ENCODE results near the gene LARGE1.

Gene LARGE1

DNA sequence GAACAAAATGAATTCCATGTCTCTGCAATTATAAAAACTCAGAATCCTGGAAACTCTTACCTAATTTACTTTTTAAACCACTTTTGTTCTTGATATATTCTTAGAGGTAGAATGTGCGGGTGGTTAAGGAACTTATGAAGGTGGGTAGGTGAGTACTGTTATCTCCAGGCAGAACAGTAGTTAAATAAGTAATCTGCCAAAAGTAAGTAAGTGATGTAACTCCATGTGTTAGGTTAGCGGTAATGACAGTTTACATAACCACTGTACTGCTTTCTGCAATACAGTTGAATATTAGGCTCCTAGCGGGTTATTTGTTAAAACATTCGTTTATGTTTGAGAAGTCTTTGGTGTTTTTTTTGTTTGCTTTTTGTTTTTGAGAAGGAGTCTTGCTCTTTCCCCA is 7.1 kb downstream of the LARGE1 start:
- no peak for DNase-seq

DNA sequence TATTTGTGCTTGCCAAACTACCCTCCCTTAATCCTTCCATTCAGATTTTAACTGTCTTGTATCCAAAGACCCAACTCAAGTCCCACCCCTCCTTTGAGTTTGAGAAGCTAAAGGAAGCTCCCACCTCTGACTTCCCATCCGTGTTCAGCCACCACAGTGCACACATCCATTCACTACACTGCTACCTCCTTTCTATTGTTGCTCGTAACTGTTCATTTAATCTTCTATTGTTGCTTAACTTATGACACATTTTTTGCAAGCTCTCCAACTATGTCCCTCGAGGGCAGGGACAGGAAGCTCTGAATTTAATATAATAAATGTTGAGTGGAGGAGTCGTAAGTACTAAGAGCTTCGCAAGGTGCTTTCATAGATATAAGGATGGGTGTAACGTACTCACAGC is 10.4 kb downstream of the LARGE1 start:
- no peak for DNase-seq

DNA sequence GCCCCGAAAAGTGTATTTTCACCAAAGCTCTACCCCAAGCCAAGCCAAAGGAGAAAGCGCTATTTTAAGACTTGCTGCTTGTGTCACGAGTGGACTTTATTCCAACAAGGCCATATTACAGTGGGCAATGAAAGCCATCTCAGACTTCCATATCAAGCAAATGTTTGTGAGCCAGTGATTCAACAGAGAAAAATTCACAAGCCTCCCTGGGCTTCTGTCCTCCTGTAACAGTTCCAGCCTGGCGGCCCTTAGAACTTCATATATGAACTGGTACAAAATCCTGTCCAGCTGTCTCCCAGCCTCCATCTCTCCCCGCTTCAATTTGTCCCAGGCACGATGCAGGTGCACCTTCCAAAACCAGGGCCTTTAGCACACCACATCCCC is 11.2 kb downstream of the LARGE1 start:
- no peak for DNase-seq

DNA sequence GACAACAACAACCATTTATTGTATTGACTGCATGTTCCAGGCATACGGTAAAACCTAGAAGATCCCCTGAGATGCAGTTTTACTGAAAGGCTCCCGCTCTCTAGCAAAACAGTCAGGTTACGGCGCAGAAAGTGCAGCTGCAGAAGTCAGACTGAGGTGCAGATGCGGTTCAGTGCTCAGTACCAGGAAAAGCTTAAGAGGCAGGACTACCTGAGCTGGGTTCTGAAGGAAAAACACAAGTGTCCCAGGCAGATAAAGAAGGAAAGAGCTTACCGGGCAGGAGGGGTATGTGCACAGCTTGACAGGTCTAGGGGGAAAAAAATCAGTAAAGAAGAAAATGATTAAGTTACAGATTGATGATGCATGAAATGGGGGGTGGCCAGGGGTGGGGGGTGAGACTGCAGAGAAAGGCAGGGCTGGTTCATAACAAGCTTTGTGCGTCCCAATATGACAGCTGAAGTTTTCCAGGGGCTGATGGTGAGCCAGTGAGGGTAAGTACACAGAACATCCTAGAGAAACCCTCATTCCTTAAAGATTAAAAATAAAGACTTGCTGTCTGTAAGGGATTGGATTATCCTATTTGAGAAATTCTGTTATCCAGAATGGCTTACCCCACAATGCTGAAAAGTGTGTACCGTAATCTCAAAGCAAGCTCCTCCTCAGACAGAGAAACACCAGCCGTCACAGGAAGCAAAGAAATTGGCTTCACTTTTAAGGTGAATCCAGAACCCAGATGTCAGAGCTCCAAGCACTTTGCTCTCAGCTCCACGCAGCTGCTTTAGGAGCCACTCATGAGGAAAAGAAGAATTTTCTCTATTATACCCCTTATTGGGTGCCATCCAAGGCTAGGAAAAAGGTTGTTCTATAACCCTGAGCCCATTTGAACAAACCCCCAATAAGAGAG is 11.9 kb downstream of the LARGE1 start:
- no peak for DNase-seq

DNA sequence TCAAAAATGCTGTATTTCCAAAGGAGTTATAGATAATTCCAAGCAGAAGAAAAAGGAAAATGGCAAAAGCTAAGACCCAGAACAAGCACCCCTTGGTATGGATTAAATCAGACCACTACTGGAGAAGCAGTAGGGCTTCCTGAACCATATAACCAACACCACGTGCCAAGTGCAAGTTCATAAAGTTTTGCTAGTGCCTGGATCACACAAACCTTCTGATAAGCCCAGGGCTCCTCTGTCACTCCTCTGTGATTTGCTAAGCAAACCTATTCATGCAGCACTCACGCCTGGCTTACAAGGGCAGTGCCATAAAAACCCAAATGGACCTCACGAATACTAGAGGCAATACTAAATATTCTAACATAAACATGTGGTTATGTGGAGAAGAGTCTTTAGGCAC is 13.3 kb downstream of the LARGE1 start:
- no peak for DNase-seq

DNA sequence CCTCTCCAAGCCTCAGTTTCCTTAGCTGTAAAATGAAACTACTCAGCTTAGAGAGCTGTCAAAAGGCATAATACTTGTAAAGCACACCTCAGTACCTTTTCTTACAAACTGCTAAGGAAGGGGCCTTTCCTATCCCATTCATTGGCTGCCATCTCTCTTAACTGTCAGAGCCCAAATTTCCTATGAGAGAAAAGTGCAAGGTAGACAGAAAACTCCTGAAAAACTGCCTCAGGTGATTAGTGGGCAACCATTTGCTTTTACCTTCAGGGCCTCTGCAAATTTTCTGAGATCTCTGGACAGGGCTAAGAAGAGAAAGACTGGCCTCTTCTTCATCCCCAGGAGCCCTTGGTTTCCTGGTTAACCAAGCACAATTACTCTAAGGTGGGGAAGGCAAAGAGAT is 13.8 kb downstream of the LARGE1 start:
- DNase-seq, result no peak

DNA sequence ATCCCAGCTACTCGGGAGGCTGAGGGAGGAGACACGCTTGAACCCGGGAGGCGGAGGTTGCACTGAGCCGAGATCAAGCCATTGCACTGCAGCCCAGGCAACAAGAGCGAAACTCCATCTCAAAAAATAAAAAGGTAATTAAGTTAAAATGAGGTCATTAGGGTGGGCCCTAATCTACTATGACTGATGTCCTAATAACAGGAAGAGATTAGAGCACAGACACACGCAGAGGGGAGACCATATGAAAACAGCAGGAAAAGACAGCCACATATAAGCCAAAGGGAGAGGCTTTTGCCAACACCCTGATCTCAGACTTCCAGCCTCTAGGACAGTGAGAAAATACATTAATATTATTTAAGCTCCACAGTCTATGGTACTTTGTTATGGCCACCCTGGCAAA is 17.3 kb downstream of the LARGE1 start:
- no peak for DNase-seq

DNA sequence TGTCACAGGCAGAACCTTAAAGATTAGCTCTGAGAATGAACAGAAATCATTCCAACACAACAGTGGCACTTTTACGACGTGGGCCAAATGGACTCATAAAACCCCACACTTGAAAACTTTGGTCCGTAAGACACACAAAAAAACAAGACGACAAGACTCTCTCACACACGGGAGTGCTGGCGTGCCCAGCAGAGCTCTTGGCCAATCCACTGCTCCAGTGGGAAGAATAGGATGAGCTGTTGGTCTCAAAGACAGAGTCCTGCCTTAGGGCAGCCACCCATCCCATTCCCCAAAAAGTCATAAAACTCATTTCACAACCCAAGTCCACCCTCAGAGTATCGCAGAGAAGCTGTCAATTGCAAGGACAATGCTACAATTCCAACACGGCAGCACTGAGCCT is 18.2 kb downstream of the LARGE1 start:
- no peak for DNase-seq

DNA sequence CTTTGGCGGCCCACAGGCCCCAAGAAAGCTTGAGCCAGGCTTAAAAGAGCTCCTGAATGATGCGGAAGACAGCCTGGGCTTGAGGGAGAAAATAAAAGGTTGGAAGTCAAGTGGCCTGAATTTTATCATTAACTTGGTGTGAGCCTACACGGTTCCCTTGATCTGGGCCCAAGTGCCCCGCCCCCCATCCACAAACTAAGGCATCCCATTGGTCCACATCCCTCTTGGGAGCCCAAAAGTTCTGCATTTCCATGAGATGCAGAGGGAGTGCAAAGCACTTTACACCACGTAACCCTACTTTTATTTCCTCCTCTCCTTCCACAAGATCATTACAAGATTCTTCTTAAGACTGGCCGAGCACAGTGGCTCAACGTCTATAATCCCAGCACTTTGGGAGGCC is 22.2 kb downstream of the LARGE1 start:
- DNase-seq, result no peak

DNA sequence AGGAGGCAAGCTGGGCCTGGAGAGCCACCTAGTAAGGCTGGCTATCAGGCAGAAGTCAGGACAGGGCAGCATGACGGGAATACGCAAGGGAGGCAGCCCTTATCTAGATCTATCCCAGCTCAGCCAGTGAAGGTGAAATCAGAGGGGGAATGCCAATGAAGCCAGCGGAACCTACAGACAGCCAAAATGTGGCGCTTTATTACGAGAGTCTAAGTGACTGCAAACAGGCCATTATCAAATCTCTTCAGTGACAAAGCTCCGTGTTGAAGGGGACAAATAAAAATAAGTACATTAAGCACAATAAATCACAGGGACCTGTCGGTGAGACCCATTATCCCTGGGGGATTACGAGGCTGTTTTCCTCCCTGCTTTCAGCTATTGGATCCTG is 22.8 kb downstream of the LARGE1 start:
- DNase-seq, result no peak

DNA sequence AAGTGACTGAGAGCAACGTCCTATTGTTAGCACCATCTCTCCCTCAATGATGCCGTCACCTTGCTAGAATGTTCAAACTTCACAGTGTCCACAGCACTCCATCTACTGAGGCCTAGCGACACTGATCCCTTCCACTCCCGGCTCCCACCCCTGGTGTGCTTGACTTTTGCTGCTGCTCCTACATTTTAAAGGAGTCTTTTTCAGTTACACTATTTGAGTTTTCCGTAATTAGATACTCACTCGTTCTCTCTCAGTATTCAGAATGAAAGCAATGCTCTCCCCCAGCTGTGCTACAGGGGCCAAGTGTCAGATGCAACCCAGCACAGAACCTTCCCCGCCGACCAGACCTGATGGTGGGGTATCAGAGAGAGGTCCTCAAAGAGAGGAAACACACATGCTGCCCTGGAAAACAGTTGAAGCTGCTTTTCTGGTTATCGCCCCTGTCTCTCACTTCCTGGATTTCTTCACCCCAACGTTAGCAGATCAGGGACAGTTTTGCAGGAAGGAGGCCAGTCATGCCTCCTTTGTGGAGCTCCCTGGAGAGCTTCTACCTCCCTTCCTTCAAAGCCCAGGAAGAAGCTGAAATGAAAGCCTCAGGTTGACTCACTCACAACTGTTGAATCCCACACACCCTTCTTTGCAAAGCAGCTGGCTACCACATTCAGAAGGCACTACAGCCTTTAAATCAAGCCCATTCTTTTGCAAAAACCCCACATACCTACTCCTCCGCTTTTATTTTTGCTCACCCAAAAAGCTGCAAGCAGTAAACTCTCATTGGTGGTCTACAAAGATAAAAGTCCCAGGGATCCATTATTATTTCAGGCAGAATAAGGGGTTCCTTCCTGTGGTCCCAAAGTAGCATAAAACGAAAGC is 23.5 kb downstream of the LARGE1 start:
- DNase-seq, result no peak

DNA sequence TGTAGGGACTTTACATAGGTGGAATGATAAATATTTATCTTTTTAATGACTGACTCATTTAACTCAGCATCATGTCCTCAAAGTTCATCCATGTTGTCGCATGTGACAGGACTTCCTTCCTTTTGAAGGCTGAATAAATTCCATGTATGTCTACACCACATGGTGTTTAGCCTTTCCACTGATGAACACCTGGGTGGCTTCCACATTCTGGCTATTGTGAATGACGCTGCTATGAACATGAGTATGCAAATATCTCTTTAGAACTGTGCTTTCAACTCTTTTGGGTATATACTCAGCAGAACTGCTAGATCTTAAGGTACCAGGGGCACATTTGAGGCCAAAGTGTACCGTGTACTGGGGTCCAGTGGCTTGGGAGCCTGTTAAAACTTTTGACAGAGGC is 24.1 kb downstream of the LARGE1 start:
- DNase-seq, result no peak

DNA sequence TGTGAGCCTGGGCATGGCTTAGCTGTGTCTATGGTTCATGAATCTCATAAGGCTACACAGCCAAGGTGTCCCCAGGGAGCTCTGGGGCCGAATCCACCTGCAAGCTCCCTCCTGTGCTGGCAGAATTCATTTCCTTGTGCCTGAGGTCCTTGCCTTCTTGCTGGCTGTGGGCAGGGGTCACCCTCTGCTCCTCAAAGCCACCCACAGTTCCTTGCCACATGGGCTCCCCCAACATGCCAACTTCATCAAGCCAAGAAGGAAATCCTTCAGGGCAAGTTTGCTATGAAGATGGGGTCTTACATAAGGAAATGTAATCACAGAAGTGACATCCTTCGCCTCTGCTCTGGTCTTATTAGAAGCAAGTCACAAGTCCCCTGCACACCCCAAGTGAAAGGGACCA is 24.8 kb downstream of the LARGE1 start:
- no peak for DNase-seq

DNA sequence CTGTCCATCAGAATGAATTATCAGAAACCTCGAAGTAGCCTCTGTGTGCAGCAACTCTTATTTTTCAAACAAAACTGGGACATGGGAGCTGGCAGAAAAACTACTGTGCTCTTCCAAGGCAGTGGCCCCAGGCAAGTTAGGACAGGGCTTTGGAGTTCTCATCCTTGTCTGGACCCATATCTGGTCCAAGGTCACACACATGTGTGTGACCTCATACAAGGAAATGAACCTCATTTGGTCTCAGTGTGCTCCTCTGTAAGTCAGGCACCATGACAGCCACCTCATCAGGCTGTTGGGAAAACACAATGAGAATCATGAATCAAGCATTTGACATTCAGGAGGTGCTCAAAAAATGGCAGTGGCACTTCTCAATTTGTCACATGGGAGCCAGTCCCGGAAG is 25.8 kb downstream of the LARGE1 start:
- no peak for DNase-seq

DNA sequence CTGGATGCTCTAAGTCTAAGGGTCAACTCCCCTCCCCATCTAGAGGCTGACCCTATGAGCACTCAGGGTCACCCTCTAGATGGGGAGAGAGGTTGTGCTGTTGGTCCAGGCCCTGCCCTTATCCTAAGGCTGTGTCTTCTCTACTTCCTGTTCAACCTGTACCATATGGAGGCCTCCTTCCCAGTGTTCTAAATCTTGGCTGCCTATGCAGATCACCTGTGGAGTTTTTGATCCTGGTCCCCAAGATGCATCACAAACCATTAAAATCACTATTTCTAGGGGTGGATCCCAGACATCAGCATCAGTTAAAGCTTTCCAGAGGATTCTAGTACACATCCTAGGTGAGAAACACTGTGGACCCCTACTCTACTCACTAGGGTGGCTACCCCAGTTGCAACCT is 26.2 kb downstream of the LARGE1 start:
- no peak for DNase-seq

DNA sequence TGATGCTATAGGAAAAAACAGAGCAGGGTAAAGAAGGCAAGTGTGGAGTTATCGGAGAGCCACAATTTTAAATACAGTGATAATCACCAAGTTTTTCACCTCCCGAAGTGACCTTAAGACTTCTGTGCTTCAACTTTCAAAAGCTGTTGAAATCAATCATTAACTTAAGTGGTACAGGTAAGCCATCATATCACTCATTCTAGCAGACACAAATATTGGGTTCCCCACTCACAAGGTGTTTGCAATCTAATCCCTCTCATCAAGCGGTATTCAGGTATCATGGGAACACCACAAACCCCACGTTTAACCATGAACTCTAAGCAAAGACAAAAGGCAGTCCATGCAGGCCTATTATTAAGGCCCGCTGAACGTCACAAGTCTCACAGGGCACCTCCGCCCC is 26.8 kb downstream of the LARGE1 start:
- no peak for DNase-seq

DNA sequence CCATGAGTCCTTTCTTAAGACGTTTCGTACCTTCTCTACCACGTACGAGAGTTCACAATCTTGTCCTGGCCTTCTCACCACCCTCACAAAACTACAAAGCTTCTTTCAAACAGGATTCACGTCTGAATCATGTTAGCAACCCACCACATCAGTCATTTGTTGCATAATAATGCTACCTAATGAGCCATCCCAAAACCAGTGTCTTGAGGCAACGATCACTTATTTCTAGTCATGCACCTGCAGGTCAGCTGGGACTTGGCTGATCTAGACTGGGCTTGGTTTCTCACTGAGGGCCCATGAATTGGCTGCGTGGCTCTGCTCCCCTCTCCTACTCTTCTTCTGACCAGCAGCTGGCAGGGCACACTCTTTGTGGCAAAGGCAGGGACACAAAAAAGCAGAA is 28.3 kb downstream of the LARGE1 start:
- no peak for DNase-seq

DNA sequence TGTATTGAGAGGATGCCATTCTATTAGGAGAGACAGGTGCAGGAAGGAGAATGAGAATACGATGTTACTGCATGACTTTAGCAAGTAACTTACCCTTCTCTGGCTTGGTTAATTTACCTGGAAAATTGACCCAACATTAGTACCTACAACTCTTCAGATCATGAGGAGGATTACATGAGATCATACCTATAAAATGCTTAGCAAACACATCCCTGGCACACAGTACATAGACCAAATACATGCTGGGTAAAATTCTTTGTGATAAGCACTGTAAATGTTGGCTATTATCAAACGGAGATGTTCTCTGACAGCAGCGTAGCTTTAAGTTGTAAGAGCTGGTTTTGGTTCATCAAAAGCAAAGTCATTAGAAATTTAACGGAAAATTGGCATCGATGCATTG is 28.8 kb downstream of the LARGE1 start:
- DNase-seq, result no peak

DNA sequence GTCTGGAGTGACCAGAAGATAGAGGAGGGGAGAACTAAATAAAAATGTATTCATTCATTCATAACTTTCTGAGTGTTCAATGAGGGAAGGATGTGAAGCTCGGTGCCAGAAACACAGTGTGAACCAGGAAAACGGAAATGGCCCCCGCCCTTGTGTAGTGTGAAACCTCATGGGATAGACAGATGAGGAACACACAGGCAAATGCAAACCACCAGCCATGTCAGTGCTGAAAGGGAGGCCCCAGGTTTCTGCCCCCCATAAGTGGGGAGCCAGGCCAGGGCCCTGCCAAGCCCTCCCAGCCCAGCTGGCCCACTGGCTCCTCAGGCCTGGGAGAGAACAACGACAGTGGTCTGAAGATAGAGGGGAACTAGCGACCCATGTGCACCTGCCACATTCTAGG is 30.5 kb downstream of the LARGE1 start:
- no peak for DNase-seq

DNA sequence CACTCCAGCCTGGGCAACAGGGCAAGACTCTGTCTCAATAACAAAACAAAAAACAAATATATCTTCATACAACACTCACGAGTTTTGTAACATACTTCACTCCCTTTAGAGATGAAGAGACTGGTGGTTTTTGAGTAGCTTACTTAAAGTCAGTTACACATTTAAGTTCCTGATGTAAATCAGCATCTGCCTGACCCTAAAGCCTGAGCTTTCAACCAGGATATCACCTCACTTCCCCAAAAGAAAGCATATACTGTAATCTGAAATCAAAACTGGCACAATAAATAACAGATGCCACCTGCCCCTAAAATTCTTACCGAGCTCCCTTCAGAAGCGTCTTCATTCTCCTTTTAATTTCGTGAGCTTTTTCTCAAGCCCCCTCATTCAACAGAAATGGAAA is 31.5 kb downstream of the LARGE1 start:
- no peak for DNase-seq

DNA sequence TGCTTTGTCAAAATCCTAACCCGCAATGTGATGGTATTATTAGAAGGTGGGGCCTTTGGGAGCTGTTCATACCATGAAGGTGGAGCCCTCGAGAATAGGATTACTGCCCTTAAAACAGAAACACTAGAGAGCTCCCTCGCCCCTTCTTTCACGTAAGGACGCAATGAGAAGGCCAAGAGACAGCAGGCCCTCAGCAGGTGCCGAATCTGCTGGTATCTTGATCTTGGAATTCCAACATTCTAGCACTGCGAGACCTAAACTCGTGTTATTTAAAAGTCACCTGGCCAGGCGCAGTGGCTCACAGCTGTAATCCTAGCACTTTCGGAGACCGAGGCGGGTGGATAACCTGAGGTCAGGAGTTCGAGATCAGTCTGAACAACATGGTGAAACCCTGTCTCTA is 33.1 kb downstream of the LARGE1 start:
- DNase-seq, result no peak

DNA sequence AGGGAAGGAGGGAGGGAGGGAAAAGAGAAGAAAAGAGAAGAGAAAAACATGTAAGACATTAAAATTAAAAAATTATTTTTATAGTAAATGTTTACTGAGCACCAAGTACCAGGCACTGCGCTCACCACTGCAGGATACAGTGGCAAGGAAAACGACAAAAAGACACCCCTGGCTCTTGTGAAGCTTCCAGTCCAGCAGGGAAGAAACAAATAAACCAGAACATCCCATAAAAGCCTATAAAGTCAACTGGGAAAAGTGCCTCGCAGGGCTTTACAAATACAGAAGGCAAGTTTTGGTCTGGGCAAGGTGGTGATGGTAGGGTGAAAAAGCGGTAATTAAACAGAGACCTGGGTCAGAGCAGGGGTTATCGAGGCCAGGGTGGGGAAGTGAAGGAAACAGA is 33.6 kb downstream of the LARGE1 start:
- DNase-seq, result no peak

DNA sequence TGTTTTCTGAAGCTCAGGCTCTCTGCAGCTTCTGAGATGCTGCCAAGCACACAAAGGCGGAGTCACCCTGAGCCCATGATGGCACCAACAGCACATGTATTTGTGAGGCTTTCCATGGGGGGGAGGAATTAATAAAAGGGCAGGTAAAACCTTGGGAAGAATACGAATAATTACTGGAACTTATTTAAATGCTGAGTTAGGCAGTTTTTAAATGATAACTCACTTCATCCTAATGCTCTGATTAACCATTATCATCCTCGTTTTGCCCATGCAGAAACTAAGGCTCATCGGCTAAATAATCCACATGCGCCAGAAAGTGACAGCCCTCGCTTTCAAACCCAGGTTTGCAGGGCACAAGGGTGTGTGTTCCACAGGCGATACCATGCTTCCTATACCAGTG is 35.4 kb downstream of the LARGE1 start:
- no peak for DNase-seq
